Activated effector memory CD4-positive, alpha-beta T cell treated with Interleukin-2 at 50 U/mL for 16 hours (primary cell): Measurements from ENCODE around the gene SCIN.
"Not testable (repeated sequence)": the region's sequence is repeated elsewhere in the genome, so short reads cannot be mapped to it uniquely, and the experiment has no call there.

Experiments
- DNase-seq: peaks from one replicate; pipeline ENCODE4 v3.0.0-alpha.2; 2020

The SCIN gene

GRCh38 chr7:12570534-12571461, at the start of gene SCIN:
Gene SCIN, plus strand, starts transcription at chr7:12570720. Its CDS starts 67 bp downstream, at chr7:12570787.
- DNase-seq, result peak; percentile 11

GRCh38 chr7:12524794-12525386, 45.6 kb upstream of the SCIN start:
- no peak for DNase-seq

GRCh38 chr7:12526693-12527092, 43.8 kb upstream of the SCIN start:
- DNase-seq, result not testable (repeated sequence)

- DNase-seq, result not testable (repeated sequence)
Observed at GRCh38 chr7:12527670-12528069, 42.9 kb upstream of the SCIN start.

GRCh38 chr7:12529971-12530710, 40.4 kb upstream of the SCIN start:
- no peak for DNase-seq

- no peak for DNase-seq
Observed at GRCh38 chr7:12531784-12532183, 38.7 kb upstream of the SCIN start.

GRCh38 chr7:12534046-12534445, 36.5 kb upstream of the SCIN start:
- no peak for DNase-seq

- DNase-seq, result no peak
Observed at GRCh38 chr7:12539681-12540080, 30.8 kb upstream of the SCIN start.

GRCh38 chr7:12540850-12541249, 29.7 kb upstream of the SCIN start:
- no peak for DNase-seq

GRCh38 chr7:12543586-12543985, 26.9 kb upstream of the SCIN start:
- DNase-seq, result no peak

GRCh38 chr7:12549106-12549505, 21.4 kb upstream of the SCIN start:
- DNase-seq, result no peak

- no peak for DNase-seq
Observed at GRCh38 chr7:12550956-12551355, 19.6 kb upstream of the SCIN start.

- no peak for DNase-seq
Observed at GRCh38 chr7:12552876-12553275, 17.6 kb upstream of the SCIN start.

- DNase-seq, result no peak
Observed at GRCh38 chr7:12553416-12553815, 17.1 kb upstream of the SCIN start.

- DNase-seq, result no peak
Observed at GRCh38 chr7:12554351-12554750, 16.2 kb upstream of the SCIN start.

GRCh38 chr7:12554872-12555271, 15.6 kb upstream of the SCIN start:
- DNase-seq, result no peak

GRCh38 chr7:12555695-12556094, 14.8 kb upstream of the SCIN start:
- DNase-seq, result not testable (repeated sequence)

- not testable (repeated sequence) for DNase-seq
Observed at GRCh38 chr7:12556139-12556792, 14.3 kb upstream of the SCIN start.

- no peak for DNase-seq
Observed at GRCh38 chr7:12557282-12557681, 13.2 kb upstream of the SCIN start.

GRCh38 chr7:12564996-12565764, 5.3 kb upstream of the SCIN start:
- no peak for DNase-seq

- DNase-seq, result no peak
Observed at GRCh38 chr7:12565873-12566272, 4.6 kb upstream of the SCIN start.

- no peak for DNase-seq
Observed at GRCh38 chr7:12567015-12567414, 3.5 kb upstream of the SCIN start.
